ENCODE data around the gene FBXO30.

DNA sequence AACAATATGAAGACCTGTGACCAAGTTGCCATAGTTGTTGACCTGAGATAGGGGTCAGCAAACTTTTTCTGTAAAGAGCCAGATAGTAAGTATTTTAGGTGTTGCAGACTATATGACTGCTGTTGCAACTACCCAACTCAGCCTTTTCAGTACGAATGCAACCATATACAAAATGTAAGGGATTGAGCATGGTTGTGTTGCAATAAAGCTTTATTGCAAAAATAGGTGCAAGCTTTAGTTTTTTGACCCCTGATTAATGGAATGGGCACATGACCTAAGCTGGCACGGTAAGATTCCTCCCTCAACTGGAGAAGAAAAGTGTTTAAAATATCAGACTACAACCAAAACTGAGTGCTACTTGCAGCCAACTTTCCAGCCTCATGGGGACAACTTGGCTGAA is 62.0 kb downstream of the FBXO30 start:
- no peak for TF ChIP-seq POLR2AphosphoS5 (IDR thresholded peaks at IDR 0.05)
- TF ChIP-seq, protein P1, sequence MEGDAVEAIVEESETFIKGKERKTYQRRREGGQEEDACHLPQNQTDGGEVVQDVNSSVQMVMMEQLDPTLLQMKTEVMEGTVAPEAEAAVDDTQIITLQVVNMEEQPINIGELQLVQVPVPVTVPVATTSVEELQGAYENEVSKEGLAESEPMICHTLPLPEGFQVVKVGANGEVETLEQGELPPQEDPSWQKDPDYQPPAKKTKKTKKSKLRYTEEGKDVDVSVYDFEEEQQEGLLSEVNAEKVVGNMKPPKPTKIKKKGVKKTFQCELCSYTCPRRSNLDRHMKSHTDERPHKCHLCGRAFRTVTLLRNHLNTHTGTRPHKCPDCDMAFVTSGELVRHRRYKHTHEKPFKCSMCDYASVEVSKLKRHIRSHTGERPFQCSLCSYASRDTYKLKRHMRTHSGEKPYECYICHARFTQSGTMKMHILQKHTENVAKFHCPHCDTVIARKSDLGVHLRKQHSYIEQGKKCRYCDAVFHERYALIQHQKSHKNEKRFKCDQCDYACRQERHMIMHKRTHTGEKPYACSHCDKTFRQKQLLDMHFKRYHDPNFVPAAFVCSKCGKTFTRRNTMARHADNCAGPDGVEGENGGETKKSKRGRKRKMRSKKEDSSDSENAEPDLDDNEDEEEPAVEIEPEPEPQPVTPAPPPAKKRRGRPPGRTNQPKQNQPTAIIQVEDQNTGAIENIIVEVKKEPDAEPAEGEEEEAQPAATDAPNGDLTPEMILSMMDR (IDR thresholded peaks at IDR 0.05) = no peak
- TF ChIP-seq EP300 (IDR thresholded peaks at IDR 0.05) = no peak
- no peak for TF ChIP-seq POLR2A (IDR thresholded peaks at IDR 0.05)

All from upper lobe of left lung (tissue), 4 donors.